Measurements from ENCODE around the gene TMEM186.
"Not testable (repeated sequence)": the region's sequence is repeated elsewhere in the genome, so short reads cannot be mapped to it uniquely, and the experiment has no call there.

DNA sequence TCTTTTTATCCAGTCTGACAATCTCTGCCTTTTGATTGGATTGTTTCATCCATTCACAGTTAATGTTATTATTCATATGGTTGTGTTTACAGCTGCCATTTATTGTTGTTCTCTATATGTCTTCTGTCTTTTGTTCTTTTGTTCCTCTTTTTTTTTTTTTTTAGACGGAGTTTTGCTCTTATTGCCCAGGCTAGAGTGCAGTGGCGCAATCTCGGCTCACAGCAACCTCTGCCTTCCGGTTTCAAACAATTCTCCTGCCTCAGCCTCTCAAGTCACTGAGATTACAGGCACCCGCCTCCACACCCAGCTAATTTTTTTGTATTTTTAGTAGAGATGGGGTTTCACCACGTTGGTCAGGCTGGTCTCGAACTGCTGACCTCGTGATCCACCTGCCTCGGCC, 48.5 kb downstream of the TMEM186 start:
- TF ChIP-seq, protein P1, sequence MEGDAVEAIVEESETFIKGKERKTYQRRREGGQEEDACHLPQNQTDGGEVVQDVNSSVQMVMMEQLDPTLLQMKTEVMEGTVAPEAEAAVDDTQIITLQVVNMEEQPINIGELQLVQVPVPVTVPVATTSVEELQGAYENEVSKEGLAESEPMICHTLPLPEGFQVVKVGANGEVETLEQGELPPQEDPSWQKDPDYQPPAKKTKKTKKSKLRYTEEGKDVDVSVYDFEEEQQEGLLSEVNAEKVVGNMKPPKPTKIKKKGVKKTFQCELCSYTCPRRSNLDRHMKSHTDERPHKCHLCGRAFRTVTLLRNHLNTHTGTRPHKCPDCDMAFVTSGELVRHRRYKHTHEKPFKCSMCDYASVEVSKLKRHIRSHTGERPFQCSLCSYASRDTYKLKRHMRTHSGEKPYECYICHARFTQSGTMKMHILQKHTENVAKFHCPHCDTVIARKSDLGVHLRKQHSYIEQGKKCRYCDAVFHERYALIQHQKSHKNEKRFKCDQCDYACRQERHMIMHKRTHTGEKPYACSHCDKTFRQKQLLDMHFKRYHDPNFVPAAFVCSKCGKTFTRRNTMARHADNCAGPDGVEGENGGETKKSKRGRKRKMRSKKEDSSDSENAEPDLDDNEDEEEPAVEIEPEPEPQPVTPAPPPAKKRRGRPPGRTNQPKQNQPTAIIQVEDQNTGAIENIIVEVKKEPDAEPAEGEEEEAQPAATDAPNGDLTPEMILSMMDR (IDR thresholded peaks at IDR 0.05): not testable (repeated sequence)
- TF ChIP-seq TCF7L2 (IDR thresholded peaks at IDR 0.05; ENCODE audit: low read depth, low read length): not testable (repeated sequence)
- TF ChIP-seq, protein P2, sequence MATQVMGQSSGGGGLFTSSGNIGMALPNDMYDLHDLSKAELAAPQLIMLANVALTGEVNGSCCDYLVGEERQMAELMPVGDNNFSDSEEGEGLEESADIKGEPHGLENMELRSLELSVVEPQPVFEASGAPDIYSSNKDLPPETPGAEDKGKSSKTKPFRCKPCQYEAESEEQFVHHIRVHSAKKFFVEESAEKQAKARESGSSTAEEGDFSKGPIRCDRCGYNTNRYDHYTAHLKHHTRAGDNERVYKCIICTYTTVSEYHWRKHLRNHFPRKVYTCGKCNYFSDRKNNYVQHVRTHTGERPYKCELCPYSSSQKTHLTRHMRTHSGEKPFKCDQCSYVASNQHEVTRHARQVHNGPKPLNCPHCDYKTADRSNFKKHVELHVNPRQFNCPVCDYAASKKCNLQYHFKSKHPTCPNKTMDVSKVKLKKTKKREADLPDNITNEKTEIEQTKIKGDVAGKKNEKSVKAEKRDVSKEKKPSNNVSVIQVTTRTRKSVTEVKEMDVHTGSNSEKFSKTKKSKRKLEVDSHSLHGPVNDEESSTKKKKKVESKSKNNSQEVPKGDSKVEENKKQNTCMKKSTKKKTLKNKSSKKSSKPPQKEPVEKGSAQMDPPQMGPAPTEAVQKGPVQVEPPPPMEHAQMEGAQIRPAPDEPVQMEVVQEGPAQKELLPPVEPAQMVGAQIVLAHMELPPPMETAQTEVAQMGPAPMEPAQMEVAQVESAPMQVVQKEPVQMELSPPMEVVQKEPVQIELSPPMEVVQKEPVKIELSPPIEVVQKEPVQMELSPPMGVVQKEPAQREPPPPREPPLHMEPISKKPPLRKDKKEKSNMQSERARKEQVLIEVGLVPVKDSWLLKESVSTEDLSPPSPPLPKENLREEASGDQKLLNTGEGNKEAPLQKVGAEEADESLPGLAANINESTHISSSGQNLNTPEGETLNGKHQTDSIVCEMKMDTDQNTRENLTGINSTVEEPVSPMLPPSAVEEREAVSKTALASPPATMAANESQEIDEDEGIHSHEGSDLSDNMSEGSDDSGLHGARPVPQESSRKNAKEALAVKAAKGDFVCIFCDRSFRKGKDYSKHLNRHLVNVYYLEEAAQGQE (IDR thresholded peaks at IDR 0.05; ENCODE audit: insufficient read depth in 1 of 2, low read depth in 2 of 2, low read length in 1 of 2): not testable (repeated sequence)
